ENCODE measurements around the gene AOPEP.

The AOPEP gene

GRCh38 chr9:95025213-95026147, 299.0 kb downstream of the AOPEP start:
- DNase-seq: no peak

GRCh38 chr9:95026148-95026524, 299.6 kb downstream of the AOPEP start:
- no peak for DNase-seq

- DNase-seq: no peak
Observed at GRCh38 chr9:95027914-95028852, 301.7 kb downstream of the AOPEP start.

GRCh38 chr9:95028853-95029219, 302.3 kb downstream of the AOPEP start:
- DNase-seq: no peak

GRCh38 chr9:95029288-95029687, 302.8 kb downstream of the AOPEP start:
- no peak for DNase-seq

DNA sequence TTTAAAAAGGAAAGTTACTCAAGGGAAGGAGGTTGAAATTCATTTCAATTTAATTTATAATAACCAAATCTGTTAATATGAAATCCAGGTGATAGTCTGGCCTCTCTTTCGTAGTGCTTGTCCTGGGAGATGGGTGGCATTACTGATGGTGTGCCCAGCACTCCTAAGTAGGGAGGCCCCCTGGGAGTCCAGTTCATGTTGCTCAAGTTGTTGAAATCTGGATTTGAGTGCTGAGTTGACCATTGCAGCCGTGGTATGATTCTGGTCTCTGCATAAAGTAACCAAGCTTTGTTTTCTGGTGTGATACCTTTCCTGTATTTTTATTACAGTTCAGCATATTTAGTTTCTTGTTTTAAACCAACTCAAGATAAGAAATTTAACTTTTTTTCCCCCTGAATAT, 303.2 kb downstream of the AOPEP start:
- no peak for DNase-seq

DNA sequence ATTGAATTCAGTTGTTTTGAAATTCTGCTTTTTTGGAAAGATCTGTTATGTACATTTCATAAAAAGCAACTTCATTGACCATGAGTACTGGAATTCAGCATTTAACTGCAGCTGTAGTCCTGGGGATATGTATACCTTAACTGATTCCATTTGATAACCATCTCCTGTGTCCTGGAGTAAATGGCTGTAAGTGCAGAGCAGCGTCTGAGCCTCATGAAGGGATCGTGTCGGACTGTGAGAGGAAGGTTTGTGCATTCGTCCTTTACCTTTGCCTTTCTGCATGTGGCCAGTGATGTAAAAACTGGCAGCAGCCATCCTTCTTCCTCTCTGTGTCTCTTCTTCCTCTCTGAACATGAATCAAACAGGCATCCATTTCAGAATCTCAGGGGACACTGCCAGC, 303.8 kb downstream of the AOPEP start:
- no peak for DNase-seq

GRCh38 chr9:95030920-95031642, 304.6 kb downstream of the AOPEP start:
- no peak for DNase-seq

DNA sequence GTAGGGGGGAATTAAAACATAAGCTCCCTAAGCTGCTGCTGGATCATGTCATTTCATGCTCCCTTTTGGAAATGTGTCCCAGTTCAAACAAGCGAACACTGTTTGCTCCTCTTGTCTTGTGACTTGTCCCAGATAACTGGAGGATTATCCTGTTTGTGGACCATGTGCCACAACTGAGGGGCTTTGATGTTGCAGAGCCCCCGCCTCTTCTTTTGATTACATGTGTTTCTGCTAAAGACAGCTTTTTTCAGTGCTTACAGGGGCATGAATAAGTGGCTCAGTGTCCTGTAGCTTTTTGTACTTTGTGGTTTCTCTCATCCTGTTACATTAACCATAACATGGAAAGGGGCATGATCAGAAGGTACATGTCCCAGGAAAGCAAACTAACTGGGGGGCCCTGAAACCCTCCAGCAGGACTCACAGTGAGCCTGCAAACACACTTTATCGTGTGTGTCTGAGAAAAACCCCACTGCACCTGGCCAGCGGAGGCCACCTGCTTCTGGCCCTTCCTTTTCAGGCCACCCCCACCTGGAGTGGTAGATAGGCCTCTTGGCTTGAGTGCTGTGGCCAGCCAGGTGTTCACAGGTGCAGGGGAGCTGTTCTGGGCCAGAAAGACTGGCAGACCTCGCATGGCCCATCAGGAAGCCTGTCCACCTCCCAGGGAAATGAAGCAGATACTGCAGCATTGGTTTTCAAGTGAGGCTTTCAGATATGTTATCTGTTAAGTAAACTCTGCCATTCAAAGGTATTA, 305.4 kb downstream of the AOPEP start:
- no peak for DNase-seq

GRCh38 chr9:95032580-95033341, 306.3 kb downstream of the AOPEP start:
- DNase-seq: no peak

GRCh38 chr9:95035846-95036245, 309.3 kb downstream of the AOPEP start:
- DNase-seq: no peak

GRCh38 chr9:95036676-95037075, 310.2 kb downstream of the AOPEP start:
- DNase-seq: no peak

DNA sequence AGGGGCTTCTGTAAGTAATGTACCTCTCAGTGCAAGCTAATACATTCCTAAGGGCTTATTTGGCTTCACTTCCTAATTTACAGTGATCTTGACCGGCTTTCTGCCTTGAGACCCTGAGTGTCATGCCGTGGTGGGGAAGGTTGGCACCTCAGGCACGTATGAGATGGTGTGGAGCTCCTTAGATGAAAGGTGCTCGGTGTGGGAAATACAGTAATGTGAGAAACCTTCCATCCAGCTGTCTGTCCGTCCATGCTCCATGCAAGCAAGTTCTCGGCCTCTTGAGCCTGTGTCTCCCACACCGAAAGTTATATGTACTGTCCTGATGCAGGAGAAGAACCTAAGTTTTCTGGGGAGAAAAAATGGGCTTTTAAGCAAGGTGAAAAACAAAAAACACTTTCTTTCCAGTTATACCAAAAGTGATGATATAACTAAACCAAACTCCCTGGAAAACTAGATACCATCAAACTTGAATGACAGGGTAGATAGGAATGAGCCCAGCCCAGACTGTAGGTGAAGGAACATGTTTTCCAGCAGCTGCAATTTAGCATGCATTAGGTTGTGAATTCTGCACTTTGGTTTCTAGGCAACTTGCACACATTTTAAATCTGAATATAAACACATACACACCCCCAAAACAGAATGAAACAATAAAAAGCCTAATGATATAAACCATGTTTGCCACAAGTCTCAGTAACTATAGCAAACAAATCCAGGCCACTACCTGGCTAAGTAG, 311.5 kb downstream of the AOPEP start:
- no peak for DNase-seq

- no peak for DNase-seq
Observed at GRCh38 chr9:95038666-95039065, 312.2 kb downstream of the AOPEP start.

DNA sequence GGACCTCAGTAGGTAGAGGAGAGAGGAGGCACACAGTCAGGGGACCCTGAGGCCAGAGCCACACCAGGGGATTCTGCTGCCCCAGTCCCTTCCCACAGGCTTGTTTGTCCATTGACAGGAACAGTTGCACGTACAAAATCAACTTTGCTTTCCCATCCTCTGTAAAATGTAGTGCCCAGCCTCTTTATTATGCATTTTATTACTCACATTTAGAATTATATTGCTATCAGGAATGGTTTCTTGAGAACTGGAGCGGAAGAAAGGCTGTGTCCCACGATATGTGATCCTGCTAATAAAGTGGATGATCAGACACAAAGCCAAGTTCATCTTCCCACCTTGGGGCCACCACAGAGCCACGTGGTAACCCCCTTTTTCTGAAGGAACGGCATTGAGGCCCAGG, 313.6 kb downstream of the AOPEP start:
- no peak for DNase-seq

DNA sequence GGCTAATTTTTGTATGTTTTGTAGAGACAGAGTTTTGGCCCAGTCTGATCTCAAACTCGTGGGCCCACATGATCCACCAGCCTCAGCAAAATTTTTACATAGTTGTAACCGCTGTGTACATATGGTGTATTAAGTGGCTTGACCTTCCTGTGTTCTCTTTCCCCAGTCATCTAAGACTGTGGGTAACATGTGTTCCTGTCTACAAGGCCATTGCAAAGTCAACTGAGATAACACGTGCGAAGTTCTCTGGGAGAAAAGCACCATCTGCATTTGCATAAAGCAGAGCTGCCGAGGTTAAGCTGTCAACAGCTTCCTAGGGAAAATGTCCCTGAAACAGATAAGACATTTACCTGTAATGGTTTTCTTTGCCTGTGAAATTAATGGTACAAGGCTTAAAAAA, 317.3 kb downstream of the AOPEP start:
- no peak for DNase-seq

GRCh38 chr9:95044731-95045508, 318.4 kb downstream of the AOPEP start:
- DNase-seq: no peak

DNA sequence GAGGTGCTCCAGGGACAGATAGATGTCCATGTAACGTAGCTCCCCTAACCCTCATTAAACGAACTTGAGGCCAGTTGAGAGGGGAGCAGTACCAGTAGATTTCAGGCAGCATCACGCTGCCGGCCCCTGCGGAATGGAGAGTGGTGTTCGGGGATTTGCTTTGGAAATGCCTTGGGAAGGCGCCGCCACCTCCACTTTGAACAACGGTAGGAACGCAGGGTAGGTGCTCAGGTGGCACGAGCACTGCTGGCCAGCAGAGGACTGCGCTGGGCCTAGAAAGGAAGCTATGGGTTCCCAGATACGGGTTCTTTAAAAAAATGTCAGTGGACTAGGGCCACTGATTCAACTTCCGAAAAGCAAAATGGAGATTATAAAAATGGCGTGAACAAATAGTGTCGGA, 319.3 kb downstream of the AOPEP start:
- DNase-seq: no peak

- no peak for DNase-seq
Observed at GRCh38 chr9:95047452-95048224, 321.1 kb downstream of the AOPEP start.
